Measurements from ENCODE around the gene TAS2R41.

The TAS2R41 gene

GRCh38 chr7:143493751-143494150, 16.1 kb downstream of the TAS2R41 start:
- DNase-seq (ENCODE audit: low spot score) = no peak

- DNase-seq (ENCODE audit: low spot score) = no peak
Measured at GRCh38 chr7:143494622-143495021, 16.9 kb downstream of the TAS2R41 start.

GRCh38 chr7:143495851-143496250, 18.2 kb downstream of the TAS2R41 start:
- DNase-seq (ENCODE audit: low spot score) = no peak

- no peak for DNase-seq (ENCODE audit: low spot score)
Measured at GRCh38 chr7:143496263-143496662, 18.6 kb downstream of the TAS2R41 start.

- DNase-seq (ENCODE audit: low spot score) = no peak
Measured at GRCh38 chr7:143497008-143497795, 19.5 kb downstream of the TAS2R41 start.

- no peak for DNase-seq (ENCODE audit: low spot score)
Measured at GRCh38 chr7:143499246-143499645, 21.6 kb downstream of the TAS2R41 start.

- no peak for DNase-seq (ENCODE audit: low spot score)
Measured at GRCh38 chr7:143499743-143500348, 22.2 kb downstream of the TAS2R41 start.

GRCh38 chr7:143503261-143503660, 25.6 kb downstream of the TAS2R41 start:
- no peak for DNase-seq (ENCODE audit: low spot score)

GRCh38 chr7:143504215-143504936, 26.7 kb downstream of the TAS2R41 start:
- no peak for DNase-seq (ENCODE audit: low spot score)

- DNase-seq (ENCODE audit: low spot score) = no peak
Measured at GRCh38 chr7:143504937-143505297, 27.2 kb downstream of the TAS2R41 start.

GRCh38 chr7:143505838-143506237, 28.2 kb downstream of the TAS2R41 start:
- DNase-seq (ENCODE audit: low spot score) = no peak

- no peak for DNase-seq (ENCODE audit: low spot score)
Measured at GRCh38 chr7:143507094-143507518, 29.4 kb downstream of the TAS2R41 start.

GRCh38 chr7:143507534-143508055, 29.9 kb downstream of the TAS2R41 start:
- no peak for DNase-seq (ENCODE audit: low spot score)

GRCh38 chr7:143510854-143511592, 33.4 kb downstream of the TAS2R41 start:
- no peak for DNase-seq (ENCODE audit: low spot score)

GRCh38 chr7:143511593-143512047, 33.9 kb downstream of the TAS2R41 start:
- DNase-seq (ENCODE audit: low spot score) = no peak

- no peak for DNase-seq (ENCODE audit: low spot score)
Measured at GRCh38 chr7:143512488-143513340, 35.0 kb downstream of the TAS2R41 start.

GRCh38 chr7:143514487-143514886, 36.8 kb downstream of the TAS2R41 start:
- DNase-seq (ENCODE audit: low spot score) = no peak

GRCh38 chr7:143514995-143515735, 37.5 kb downstream of the TAS2R41 start:
- no peak for DNase-seq (ENCODE audit: low spot score)

GRCh38 chr7:143516981-143517380, 39.3 kb downstream of the TAS2R41 start:
- DNase-seq (ENCODE audit: low spot score) = no peak

- DNase-seq (ENCODE audit: low spot score) = no peak
Measured at GRCh38 chr7:143518521-143518920, 40.8 kb downstream of the TAS2R41 start.

All from globus pallidus (tissue), 1 donor.